SK-N-SH (cell line): Measurements from ENCODE around the gene IL27RA. TPM values are rescaled to one million over a fixed set of nuclear protein-coding genes. Genes with fewer than 3 reads are reported as not detected.

Experiments
- CTCF ChIA-PET: fragments of 300-600, 350-600 bp; formaldehyde crosslinking; extraction: SDS; loops from one replicate; lab custom pipeline; 2021; lab: Yijun Ruan, JAX
- POLR2A ChIA-PET: fragments of 350-600 bp; sonication (Branson Sonifier 250); formaldehyde crosslinking; extraction: SDS; loops from one replicate; lab custom pipeline; 2020; ENCODE audit warnings: antibody characterized with exemption, inconsistent platforms; lab: Yijun Ruan, JAX
- DNase-seq: peaks from one replicate; pipeline ENCODE4 v3.0.0; 2012
- H2AFZ ChIP-seq: fragments of 200-600 bp; sonication (generic); 2 replicates; pipeline ENCODE4 v1.8.1; 2016; ENCODE audit warnings: antibody characterized with exemption, mild to moderate bottlenecking, low read depth
- H3F3A ChIP-seq: fragments of 200-600 bp; sonication (generic); replicated peaks from 2 replicates; pipeline ENCODE3; 2016; ENCODE audit warnings: antibody characterized with exemption, mild to moderate bottlenecking; ENCODE audit not compliant: insufficient read depth
- H3K27ac ChIP-seq, 2 experiments: fragments of 200-500 bp in 1 of 2; fragments of 200-600 bp in 1 of 2; sonication (Bioruptor generic) in 1 of 2; sonication (generic), shearing (Covaris generic) in 1 of 2; 2 replicates each; pipeline versions ENCODE4 v1.5.1 to v1.6.1; 2014 to 2016; ENCODE audit warnings: low read depth in 2 of 2, inconsistent platforms in 1 of 2, low read length in 1 of 2, mild to moderate bottlenecking in 1 of 2, mixed read lengths in 1 of 2
- H3K27me3 ChIP-seq: fragments of 200-600 bp; sonication (generic), shearing (Covaris generic); 2 replicates; pipeline ENCODE4 v1.6.1; 2016; ENCODE audit warnings: mixed run types; ENCODE audit not compliant: insufficient read depth
- H3K36me3 ChIP-seq, 2 experiments: fragments of 200-500 bp in 1 of 2; fragments of 200-600 bp in 1 of 2; sonication (Bioruptor generic) in 1 of 2; sonication (generic) in 1 of 2; replicated peaks in 1 of 2; 2 replicates each; pipeline versions ENCODE3 to v1.5.1; 2014 to 2016; ENCODE audit warnings: low read length in 1 of 2, mild to moderate bottlenecking in 1 of 2; ENCODE audit not compliant: insufficient read depth in 2 of 2, control insufficient read depth in 1 of 2
- H3K4me1 ChIP-seq, 2 experiments: fragments of 200-500 bp in 1 of 2; fragments of 200-600 bp in 1 of 2; sonication (Bioruptor generic) in 1 of 2; sonication (generic), shearing (Covaris generic) in 1 of 2; 2 replicates each; pipeline versions ENCODE4 v1.5.1 to v1.6.1; 2014 to 2016; ENCODE audit warnings: low read depth in 1 of 2, low read length in 1 of 2, mixed run types in 1 of 2; ENCODE audit not compliant: insufficient read depth in 2 of 2, control insufficient read depth in 1 of 2
- H3K4me2 ChIP-seq: fragments of 200-600 bp; sonication (generic), shearing (Covaris generic); 2 replicates; pipeline ENCODE4 v1.6.1; 2017; ENCODE audit warnings: mixed run types
- H3K4me3 ChIP-seq, 2 experiments: fragments of 200-500 bp in 1 of 2; fragments of 200-600 bp in 1 of 2; sonication (Bioruptor generic) in 1 of 2; sonication (generic), shearing (Covaris generic) in 1 of 2; 2 replicates each; pipeline versions ENCODE4 v1.5.1 to v1.8.1; 2014 to 2016; ENCODE audit warnings: low read depth in 2 of 2, inconsistent platforms in 1 of 2, low read length in 1 of 2, mild to moderate bottlenecking in 1 of 2, mixed read lengths in 1 of 2, moderate library complexity in 1 of 2
- H3K79me2 ChIP-seq: fragments of 200-600 bp; sonication (generic); 2 replicates; pipeline ENCODE4 v1.8.1; 2017; ENCODE audit warnings: mild to moderate bottlenecking; ENCODE audit not compliant: insufficient read depth
- H3K9ac ChIP-seq: fragments of 200-600 bp; sonication (generic); 2 replicates; pipeline ENCODE4 v1.6.1; 2017; ENCODE audit warnings: mixed run types
- H3K9me2 ChIP-seq: fragments of 200-600 bp; sonication (generic); 2 replicates; pipeline ENCODE4 v1.6.1; 2017; ENCODE audit warnings: mixed run types
- H3K9me3 ChIP-seq: fragments of 200-600 bp; sonication (generic); 2 replicates; pipeline ENCODE4 v1.6.1; 2017; ENCODE audit warnings: mixed run types, mild to moderate bottlenecking, moderate library complexity
- H4K20me1 ChIP-seq: fragments of 200-600 bp; sonication (generic); 2 replicates; pipeline ENCODE4 v1.6.1; 2017; ENCODE audit warnings: mild to moderate bottlenecking, mixed run types; ENCODE audit not compliant: insufficient read depth
- CTCF ChIP-seq: fragments of 200-600 bp; sonication (generic); IDR thresholded peaks from 2 replicates; pipeline ENCODE4 v1.6.1; 2017; ENCODE audit warnings: antibody characterized with exemption, mild to moderate bottlenecking, moderate library complexity
- EP300 ChIP-seq, 2 experiments: IDR thresholded peaks; 2 replicates each; pipeline versions ENCODE4 v1.4.0 to v1.6.1; 2012; ENCODE audit warnings: borderline replicate concordance in 1 of 2, low read depth in 1 of 2, low read length in 1 of 2
- FOXJ3 ChIP-seq: sonication (generic); formaldehyde crosslinking; IDR thresholded peaks from 2 replicates; pipeline ENCODE4 v1.5.1; 2020; ENCODE audit warnings: mild to moderate bottlenecking, missing genetic modification reagents
- GABPA ChIP-seq: IDR thresholded peaks from 2 replicates; pipeline ENCODE4 v1.4.0; 2012; ENCODE audit warnings: low read depth, mild to moderate bottlenecking
- GATA2 ChIP-seq: sonication (generic); formaldehyde crosslinking; IDR thresholded peaks from 2 replicates; pipeline ENCODE4 v1.5.0; 2020; ENCODE audit warnings: mild to moderate bottlenecking, missing genetic modification reagents
- JUND ChIP-seq: IDR thresholded peaks from 2 replicates; pipeline ENCODE4 v1.4.0; 2012
- MAX ChIP-seq: IDR thresholded peaks from 2 replicates; pipeline ENCODE4 v1.4.0; 2012; ENCODE audit warnings: low read depth
- MEF2A ChIP-seq: IDR thresholded peaks from 2 replicates; pipeline ENCODE4 v1.4.0; 2012; ENCODE audit warnings: low read depth, borderline replicate concordance
- MXI1 ChIP-seq: IDR thresholded peaks from 2 replicates; pipeline ENCODE4 v1.6.1; 2012; ENCODE audit warnings: mild to moderate bottlenecking, low read depth, low read length, improper control_type of control experiment
- NFIC ChIP-seq: IDR thresholded peaks from 2 replicates; pipeline ENCODE4 v1.4.0; 2012; ENCODE audit warnings: borderline replicate concordance
- PBX3 ChIP-seq: IDR thresholded peaks from 2 replicates; pipeline ENCODE4; 2012
- RAD21 ChIP-seq: IDR thresholded peaks from 2 replicates; pipeline ENCODE4 v1.6.1; 2012; ENCODE audit warnings: mild to moderate bottlenecking, low read length
- RCOR1 ChIP-seq: fragments of 150-350 bp; IDR thresholded peaks from 2 replicates; pipeline ENCODE4 v1.6.1; 2017; ENCODE audit warnings: antibody characterized with exemption, low read length
- RFX5 ChIP-seq: IDR thresholded peaks from 2 replicates; pipeline ENCODE4 v1.6.1; 2012; ENCODE audit warnings: mild to moderate bottlenecking, improper control_type of control experiment, low read length
- RXRA ChIP-seq: IDR thresholded peaks from 2 replicates; pipeline ENCODE4 v1.4.0; 2012; ENCODE audit warnings: low read depth, mild to moderate bottlenecking, borderline replicate concordance
- SIN3A ChIP-seq: IDR thresholded peaks from 2 replicates; pipeline ENCODE4 v1.6.1; 2012; ENCODE audit warnings: low read depth, mild to moderate bottlenecking, low read length, moderate library complexity, borderline replicate concordance
- SMC3 ChIP-seq: IDR thresholded peaks from 2 replicates; pipeline ENCODE4 v1.6.1; 2012; ENCODE audit warnings: low read depth, low read length, improper control_type of control experiment
- TCF12 ChIP-seq: IDR thresholded peaks from 2 replicates; pipeline ENCODE4 v1.4.0; 2012
- YY1 ChIP-seq: IDR thresholded peaks from 2 replicates; pipeline ENCODE4 v1.4.0; 2012; ENCODE audit warnings: low read depth, mild to moderate bottlenecking
- ZBTB33 ChIP-seq: IDR thresholded peaks from 2 replicates; pipeline ENCODE4 v1.4.0; 2012; ENCODE audit warnings: low read depth, borderline replicate concordance
- WGBS: methylation state at CpG from one replicate; pipeline ENCODE4 v1.1.6; 2017; ENCODE audit warnings: low lambda C conversion rate; 5-methylcytosine and 5-hydroxymethylcytosine counted together
- polyA plus RNA-seq, 3 experiments: library from polyadenylated mRNA; depleted of rRNA; stranded (reverse); fragments of >200 nt; gene quantifications; 2 replicates each; pipeline ENCODE4 v1.2.3, GENCODE V29; 2012

IL27RA gene
- polyA plus RNA-seq, 1 of the 3 experiments (the other 2 are of a cell fraction), result 9.3 TPM

- WGBS, result 95% methylated on average over 32 of the region's 43 CpGs
Observed at GRCh38 chr19:14070268-14071050, 38.9 kb downstream of the IL27RA start.

More at GRCh38 chr19:14070268-14071050, 38.9 kb downstream of the IL27RA start:
- no peak overlapping the region for H3K4me2 ChIP-seq
- DNase-seq, result no peak
- no peaks in the 10 kb centered on the region for H3K79me2 ChIP-seq
- POLR2A ChIA-PET, result interaction anchor here (1.0 kb wide), 1 partner anchor 64 kb away, joined by 3 read pairs; the partner anchor contains the start of gene RFX1
- no peak overlapping the region for H3K27ac ChIP-seq
- no peak overlapping the region for H3K4me3 ChIP-seq
- no peak for TF ChIP-seq YY1
- TF ChIP-seq FOXJ3 (CRISPR knock-in tag), result no peak
- no peak for TF ChIP-seq SIN3A
- no peak for TF ChIP-seq PBX3
- no peak for TF ChIP-seq MXI1
- no peak for TF ChIP-seq RFX5
- TF ChIP-seq RXRA, result no peak
- no peak for TF ChIP-seq GABPA
- no peak for TF ChIP-seq RAD21
- TF ChIP-seq MAX, result no peak
- TF ChIP-seq MEF2A, result no peak
- TF ChIP-seq RCOR1, result no peak
- TF ChIP-seq SMC3, result no peak
- no peak for TF ChIP-seq TCF12
- no peak for TF ChIP-seq CTCF
- TF ChIP-seq ZBTB33, result no peak
- TF ChIP-seq GATA2 (CRISPR knock-in tag), result no peak
- TF ChIP-seq JUND, result no peak
- TF ChIP-seq NFIC, result no peak
- TF ChIP-seq EP300 (IDR thresholded peaks at IDR 0.05; ENCODE audit: borderline replicate concordance in 1 of 2, low read depth in 1 of 2, low read length in 1 of 2), result no peak
- no peak overlapping the region for H3K9ac ChIP-seq
- H3K9me2 ChIP-seq, result no peaks in the 10 kb centered on the region
- H3K9me3 ChIP-seq, result no peaks in the 10 kb centered on the region
- no peaks in the 10 kb centered on the region for H3F3A ChIP-seq
- no peaks in the 10 kb centered on the region for H3K27me3 ChIP-seq
- no peaks in the 10 kb centered on the region for H3K36me3 ChIP-seq
- peaks cover 0 to 14% of the 10 kb centered on the region in 2 experiments; a peak in 1 of 4 replicates for H3K4me1 ChIP-seq
- CTCF ChIA-PET, result interaction anchor here (0.6 to 6.7 kb wide), 16 partner anchors 11 to 410 kb away, joined by 3 to 146 read pairs (median 6); partner anchors contain the start of genes ASF1B, C19orf67, IL27RA and NANOS3
- no peak overlapping the region for H2AFZ ChIP-seq
- H4K20me1 ChIP-seq, result no peaks in the 10 kb centered on the region
